K562 (cell line): ENCODE measurements around the gene ENTPD8. TPM values are rescaled to one million over a fixed set of nuclear protein-coding genes. Genes with fewer than 3 reads are reported as not detected.

Source experiments
- ATAC-seq: fragments of 200-7000 bp; cut with Tn5 transposase; 3 replicates; pipeline ENCODE4 v1.9.1; 2020; ENCODE audit warnings: moderate library complexity
- BruUV-seq: library from RNA; stranded (reverse); fragments of 400-500 nt; replicated peaks from 2 replicates; lab custom pipeline; 2021; lab: Mats Ljungman, UMichigan
- CTCF ChIA-PET: fragments of 300-600 bp; formaldehyde crosslinking; extraction: SDS; loops from one replicate; lab custom pipeline; 2021; ENCODE audit warnings: low intra/inter-chr PET ratio; lab: Yijun Ruan, JAX
- POLR2A ChIA-PET: fragments of 300-600, 350-650 bp; sonication (Branson Sonifier 250); formaldehyde crosslinking; extraction: SDS; loops from one replicate; lab custom pipeline; 2021; ENCODE audit warnings: antibody characterized with exemption, inconsistent platforms; lab: Yijun Ruan, JAX
- DNase-seq, 4 experiments: peaks; one replicate each; pipeline versions ENCODE4 v3.0.0 to v3.0.0-alpha.2; 2011 to 2018; ENCODE audit warnings: low spot score in 3 of 4, mixed read lengths in 3 of 4; ENCODE audit errors: extremely low read depth in 1 of 4
- FAIRE-seq: peaks from 2 replicates; lab custom pipeline; 2011; peaks lifted over from hg19 to GRCh38; lab: Jason Lieb, UNC
- H2AFZ ChIP-seq: 2 replicates; pipeline ENCODE4 v1.6.0; 2011; ENCODE audit warnings: low read depth, low read length, control low read depth, inconsistent platforms
- H3K27ac ChIP-seq: fragments of 200-600 bp; 3 replicates; pipeline ENCODE4 v1.8.0; 2011; ENCODE audit warnings: low read depth, mild to moderate bottlenecking, control low read depth, inconsistent platforms, low read length, moderate library complexity, mixed read lengths; ENCODE audit errors: extremely low read depth
- H3K27me3 ChIP-seq, 2 experiments: fragments of 300-600 bp in 1 of 2; 2 replicates in 1 of 2; 3 replicates in 1 of 2; pipeline versions ENCODE4 v1.6.0 to v1.8.0; 2011; ENCODE audit warnings: inconsistent platforms in 2 of 2, low read length in 2 of 2, mild to moderate bottlenecking in 1 of 2, mixed read lengths in 1 of 2, moderate library complexity in 1 of 2; ENCODE audit not compliant: control insufficient read depth in 2 of 2, insufficient read depth in 2 of 2
- H3K36me3 ChIP-seq: fragments of 300-600 bp; 3 replicates; pipeline ENCODE4 v1.8.0; 2011; ENCODE audit warnings: mild to moderate bottlenecking, low read length, inconsistent platforms; ENCODE audit not compliant: control insufficient read depth, insufficient read depth
- H3K4me1 ChIP-seq, 2 experiments: fragments of 200-600 bp in 1 of 2; replicated peaks in 1 of 2; 2 replicates in 1 of 2; 3 replicates in 1 of 2; pipeline versions ENCODE4 v1.5.1 to v1.8.0; 2011; ENCODE audit warnings: inconsistent platforms in 2 of 2, low read length in 2 of 2, mild to moderate bottlenecking in 1 of 2, mixed read lengths in 1 of 2, moderate library complexity in 1 of 2; ENCODE audit not compliant: control insufficient read depth in 2 of 2, insufficient read depth in 2 of 2
- H3K4me2 ChIP-seq: 2 replicates; pipeline ENCODE4 v1.6.1; 2011; ENCODE audit warnings: low read length, control low read depth, inconsistent platforms, mixed read lengths; ENCODE audit not compliant: insufficient read depth
- H3K4me3 ChIP-seq: fragments of 200-600 bp; sonication (generic), shearing (Covaris generic); 2 replicates; pipeline ENCODE4 v1.5.1; 2016; ENCODE audit warnings: control low read depth, inconsistent platforms
- H3K79me2 ChIP-seq: fragments of 200-600 bp; 3 replicates; pipeline ENCODE4 v1.8.0; 2011; ENCODE audit warnings: low read length, inconsistent platforms; ENCODE audit not compliant: control insufficient read depth, insufficient read depth
- H3K9ac ChIP-seq, 2 experiments: 2 replicates each; pipeline versions ENCODE4 v1.6.0 to v1.6.1; 2011; ENCODE audit warnings: low read depth in 2 of 2, low read length in 2 of 2, control low read depth in 1 of 2, inconsistent platforms in 1 of 2, mild to moderate bottlenecking in 1 of 2, mixed read lengths in 1 of 2; ENCODE audit not compliant: insufficient read depth in 1 of 2
- H3K9me1 ChIP-seq: one replicate; pipeline ENCODE4 v1.6.0; 2011; ENCODE audit warnings: inconsistent platforms, mild to moderate bottlenecking, low read length, moderate library complexity; ENCODE audit not compliant: control insufficient read depth, insufficient read depth
- H3K9me3 ChIP-seq: replicated peaks from 2 replicates; pipeline ENCODE4 v1.5.1; 2011; ENCODE audit warnings: low read depth, low read length, inconsistent platforms; ENCODE audit not compliant: control insufficient read depth, insufficient read depth
- H4K20me1 ChIP-seq: replicated peaks from 2 replicates; pipeline ENCODE4 v1.6.1; 2011; ENCODE audit warnings: low read length, inconsistent platforms, mixed read lengths; ENCODE audit not compliant: control insufficient read depth, insufficient read depth
- CREM ChIP-seq: IDR thresholded peaks from 2 replicates; pipeline ENCODE4 v1.6.1; 2014; ENCODE audit warnings: antibody characterized with exemption, low read depth
- ETV5 ChIP-seq: sonication (generic); formaldehyde crosslinking; IDR thresholded peaks from 2 replicates; pipeline ENCODE4 v1.4.0; 2020; ENCODE audit warnings: low read depth, mild to moderate bottlenecking, missing genetic modification reagents
- GATA2 ChIP-seq: sonication (generic); formaldehyde crosslinking; IDR thresholded peaks from 2 replicates; pipeline ENCODE4 v1.4.0; 2020; ENCODE audit warnings: mild to moderate bottlenecking, missing genetic modification reagents
- HDGF ChIP-seq: fragments of 450-650 bp; IDR thresholded peaks from 2 replicates; pipeline ENCODE4 v1.6.1; 2016
- KDM1A ChIP-seq, 2 experiments: fragments of 450-650 bp; IDR thresholded peaks; 2 replicates each; pipeline ENCODE4 v1.6.1; 2016; ENCODE audit warnings: mild to moderate bottlenecking in 2 of 2
- MCM7 ChIP-seq, 2 experiments: fragments of 450-650 bp; IDR thresholded peaks; 2 replicates each; pipeline ENCODE4 v1.6.1; 2016 to 2018
- NEUROD1 ChIP-seq: fragments of 150-350 bp; IDR thresholded peaks from 2 replicates; pipeline ENCODE4 v1.6.1; 2014; ENCODE audit warnings: borderline replicate concordance, low read length, low read depth; ENCODE audit not compliant: partially characterized antibody
- SIX5 ChIP-seq, 2 experiments: IDR thresholded peaks; 2 replicates each; pipeline ENCODE4 v1.6.1; 2011; ENCODE audit warnings: low read length in 2 of 2, borderline replicate concordance in 1 of 2, low read depth in 1 of 2, mild to moderate bottlenecking in 1 of 2, moderate library complexity in 1 of 2; ENCODE audit not compliant: insufficient read depth in 1 of 2
- SREBF1 ChIP-seq: fragments of 150-350 bp; IDR thresholded peaks from 2 replicates; pipeline ENCODE4 v1.6.1; 2014; ENCODE audit warnings: antibody characterized with exemption, low read depth, low read length, borderline replicate concordance
- SRSF7 ChIP-seq: fragments of 200-400 bp; formaldehyde crosslinking; optimal IDR thresholded peaks from 2 replicates; pipeline ENCODE3; 2017; ENCODE audit warnings: mild to moderate bottlenecking, low read depth, low read length
- ZBTB7A ChIP-seq: IDR thresholded peaks from 2 replicates; pipeline ENCODE4 v1.6.1; 2011; ENCODE audit warnings: low read depth, mild to moderate bottlenecking, low read length, moderate library complexity, borderline replicate concordance; ENCODE audit not compliant: control insufficient read depth
- ZC3H8 ChIP-seq: fragments of 450-650 bp; IDR thresholded peaks from 2 replicates; pipeline ENCODE4 v1.6.1; 2017
- ZNF408 ChIP-seq: fragments of 250-450 bp; sonication (Bioruptor Pico); IDR thresholded peaks from 2 replicates; pipeline ENCODE4 v1.4.0; 2020; ENCODE audit warnings: low read depth, mild to moderate bottlenecking, moderate library complexity
- WGBS: fragments of 100-300 bp; shearing (Covaris generic); methylation state at CpG from one replicate; pipeline ENCODE4 v1.1.6; 2016; ENCODE audit warnings: low coverage, mixed read lengths; ENCODE audit not compliant: insufficient coverage; ENCODE audit errors: missing lambda C conversion rate; 5-methylcytosine and 5-hydroxymethylcytosine counted together
- in situ Hi-C: fragments of 300-500 bp; cut with MboI; formaldehyde crosslinking; loops from 4 replicates; pipeline ENCODE4 v1.15.0; 2018; ENCODE audit warnings: inconsistent platforms, mixed read lengths
- intact Hi-C: fragments of 100-400 bp; cut with micrococcal nuclease; formaldehyde crosslinking; loops from 2 replicates; pipeline ENCODE4 v1.14.2; 2022
- polyA plus RNA-seq, 8 experiments: library from polyadenylated mRNA; depleted of rRNA in 4 of 8; stranded (reverse) in 5 of 8; unstranded in 3 of 8; fragments of >200 nt; fragmentation: Nextera tagmentation in 2 of 8; fragmentation: Illumina TruSeq in 1 of 8; extraction: Ambion mirVana in 2 of 8; extraction: Trizol in 1 of 8; gene quantifications; 2 replicates each; pipeline versions ENCODE4 v1.2.1 to v1.2.3, GENCODE V29; 2011 to 2014; ENCODE audit warnings: inconsistent platforms in 1 of 8, missing spikeins in 1 of 8
- total RNA-seq, 7 experiments: library from RNA; depleted of rRNA in 6 of 7; stranded (reverse); fragments of >200 nt in 6 of 7; fragmentation: Illumina TruSeq in 2 of 7; extraction: Trizol in 2 of 7; gene quantifications; 2 replicates each; pipeline versions ENCODE4 v1.2.1 to v1.2.3, GENCODE V29; 2011 to 2021; ENCODE audit warnings: low replicate concordance in 1 of 7
- TF ChIP-seq, protein P1 (sequence below), 2 experiments: IDR thresholded peaks in 1 of 2; conservative IDR thresholded peaks in 1 of 2; 2 replicates each; pipeline ENCODE4 v1.6.1; 2016; ENCODE audit warnings: low read depth in 2 of 2, mild to moderate bottlenecking in 1 of 2, missing compliant biosample characterization in 1 of 2, missing genetic modification characterization in 1 of 2, moderate library complexity in 1 of 2
- TF ChIP-seq, protein P2 (sequence below): fragments of 450-650 bp; formaldehyde crosslinking; IDR thresholded peaks from 2 replicates; pipeline ENCODE4 v1.4.0; 2020; ENCODE audit warnings: mild to moderate bottlenecking, mixed read lengths
- TF ChIP-seq, protein P3 (sequence below): sonication (generic); formaldehyde crosslinking; IDR thresholded peaks from 2 replicates; pipeline ENCODE4 v1.9.0; 2022; ENCODE audit warnings: mild to moderate bottlenecking, missing genetic modification reagents

Gene ENTPD8
- total and polyA plus RNA-seq, 9 of the 15 experiments (the other 6 are each of a cell fraction or from before 2014, with no cell fraction given), result 0.06 to 0.27 (median 0.19) TPM; not detected in 5

- no peaks in the 10 kb centered on the region for H4K20me1 ChIP-seq
- no peaks in the 10 kb centered on the region for H3K36me3 ChIP-seq
- H3K9me1 ChIP-seq, result no peaks in the 10 kb centered on the region
- POLR2A ChIA-PET, result interaction anchor here (0.9 to 1.9 kb wide), 6 partner anchors 9 to 183 kb away, joined by 3 to 11 read pairs (median 4); no protein-coding TSS in a partner anchor
- H3K4me2 ChIP-seq, result peak overlapping the region; percentile 66
- no peaks in the 10 kb centered on the region for H3K79me2 ChIP-seq
- intact Hi-C loops, result no loop called here
- peak overlapping the region; percentile 82 for H3K27ac ChIP-seq
- peak overlapping the region; percentile 89 for H2AFZ ChIP-seq
- WGBS, result 44% methylated on average over 26 of the region's 26 CpGs
- no peaks in the 10 kb centered on the region for H3K27me3 ChIP-seq
- H3K4me1 ChIP-seq, result peaks cover 11 to 79% of the 10 kb centered on the region in 2 experiments
- ATAC-seq, result peak; percentile 95
- no peak overlapping the region for H3K4me3 ChIP-seq
- H3K9me3 ChIP-seq, result no peaks in the 10 kb centered on the region
- FAIRE-seq, result peak; percentile 99
- peak; percentile 73 to 91 (median 76) for DNase-seq
- CTCF ChIA-PET, result no interaction called here
- BruUV-seq, result no TSS peak
- in situ Hi-C loops, result no loop called here
- peak overlapping the region; percentile 51 to 90 for H3K9ac ChIP-seq
- TF ChIP-seq HDGF (no peak), NEUROD1 (no peak), ETV5 (CRISPR knock-in tag) (no peak), GATA2 (CRISPR knock-in tag) (peak; percentile 53; the same call in 1 of the 2 replicates), KDM1A (IDR thresholded peaks at IDR 0.05) (no peak), ZNF408 (CRISPR knock-in tag) (no peak), CREM (0 out of 2 replicates have a peak, but pooled peaks have one; percentile 14), ZBTB7A (no peak), SREBF1 (no peak), SIX5 (IDR thresholded peaks at IDR 0.05; ENCODE audit: borderline replicate concordance in 1 of 2, insufficient read depth in 1 of 2, low read depth in 1 of 2, low read length in 2 of 2) (no peak), MCM7 (IDR thresholded peaks at IDR 0.05) (no peak), SRSF7 (no peak), ZC3H8 (no peak)
- TF ChIP-seq, protein P1, sequence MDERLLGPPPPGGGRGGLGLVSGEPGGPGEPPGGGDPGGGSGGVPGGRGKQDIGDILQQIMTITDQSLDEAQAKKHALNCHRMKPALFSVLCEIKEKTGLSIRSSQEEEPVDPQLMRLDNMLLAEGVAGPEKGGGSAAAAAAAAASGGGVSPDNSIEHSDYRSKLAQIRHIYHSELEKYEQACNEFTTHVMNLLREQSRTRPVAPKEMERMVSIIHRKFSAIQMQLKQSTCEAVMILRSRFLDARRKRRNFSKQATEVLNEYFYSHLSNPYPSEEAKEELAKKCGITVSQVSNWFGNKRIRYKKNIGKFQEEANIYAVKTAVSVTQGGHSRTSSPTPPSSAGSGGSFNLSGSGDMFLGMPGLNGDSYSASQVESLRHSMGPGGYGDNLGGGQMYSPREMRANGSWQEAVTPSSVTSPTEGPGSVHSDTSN (CRISPR knock-in tag; IDR thresholded peaks at IDR 0.05; ENCODE audit: low read depth), result no peak
- TF ChIP-seq, protein P1 (tag; conservative IDR thresholded peaks at IDR 0.05; ENCODE audit: low read depth), result no peak
- TF ChIP-seq, protein P2, sequence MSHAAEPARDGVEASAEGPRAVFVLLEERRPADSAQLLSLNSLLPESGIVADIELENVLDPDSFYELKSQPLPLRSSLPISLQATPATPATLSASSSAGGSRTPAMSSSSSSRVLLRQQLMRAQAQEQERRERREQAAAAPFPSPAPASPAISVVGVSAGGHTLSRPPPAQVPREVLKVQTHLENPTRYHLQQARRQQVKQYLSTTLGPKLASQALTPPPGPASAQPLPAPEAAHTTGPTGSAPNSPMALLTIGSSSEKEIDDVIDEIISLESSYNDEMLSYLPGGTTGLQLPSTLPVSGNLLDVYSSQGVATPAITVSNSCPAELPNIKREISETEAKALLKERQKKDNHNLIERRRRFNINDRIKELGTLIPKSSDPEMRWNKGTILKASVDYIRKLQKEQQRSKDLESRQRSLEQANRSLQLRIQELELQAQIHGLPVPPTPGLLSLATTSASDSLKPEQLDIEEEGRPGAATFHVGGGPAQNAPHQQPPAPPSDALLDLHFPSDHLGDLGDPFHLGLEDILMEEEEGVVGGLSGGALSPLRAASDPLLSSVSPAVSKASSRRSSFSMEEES (CRISPR knock-in tag), result peak; percentile 94
- TF ChIP-seq, protein P3, sequence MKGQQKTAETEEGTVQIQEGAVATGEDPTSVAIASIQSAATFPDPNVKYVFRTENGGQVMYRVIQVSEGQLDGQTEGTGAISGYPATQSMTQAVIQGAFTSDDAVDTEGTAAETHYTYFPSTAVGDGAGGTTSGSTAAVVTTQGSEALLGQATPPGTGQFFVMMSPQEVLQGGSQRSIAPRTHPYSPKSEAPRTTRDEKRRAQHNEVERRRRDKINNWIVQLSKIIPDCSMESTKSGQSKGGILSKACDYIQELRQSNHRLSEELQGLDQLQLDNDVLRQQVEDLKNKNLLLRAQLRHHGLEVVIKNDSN (CRISPR knock-in tag), result peak; percentile 90
These were observed 41.1 kb upstream of the ENTPD8 start for GRCh38 chr9:137482094-137482781.
